DMS53 treated with DMSO at 0.1 percent for 48 hours (cell line): Measurements from ENCODE around the gene MYLK4.

Experiments
- DNase-seq: peaks from one replicate; lab custom pipeline; 2025; ENCODE audit not compliant: unreplicated experiment; lab: John Stamatoyannopoulos, UW

Gene MYLK4

DNA sequence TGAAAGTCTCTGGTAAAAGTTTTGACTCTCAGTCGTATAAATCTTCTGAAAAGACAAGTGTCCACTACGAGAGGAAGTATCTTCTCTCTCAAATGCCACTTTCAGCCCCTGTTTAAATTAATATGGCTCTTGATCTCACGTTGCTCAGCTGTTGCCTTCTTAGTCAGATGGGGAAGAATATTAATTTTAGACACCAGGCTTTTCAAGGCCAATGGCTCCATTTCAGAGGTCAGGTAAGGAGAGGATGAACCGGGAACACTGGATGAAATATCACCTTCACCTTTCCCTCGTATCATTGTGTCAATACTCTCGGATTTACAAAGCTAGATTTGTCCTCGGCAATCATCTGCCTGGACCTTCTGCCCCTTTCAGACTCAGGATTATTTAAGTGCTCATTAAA is at the start of gene MYLK4:
MYLK4 (minus strand) TSS at position 91 of the 400 bp plus-strand sequence. CDS start 1,628 bp downstream, outside the sequence.
- DNase-seq = no peak

- no peak for DNase-seq
These were observed 49.3 kb upstream of the MYLK4 start for GRCh38 chr6:2799936-2800527.

DNA sequence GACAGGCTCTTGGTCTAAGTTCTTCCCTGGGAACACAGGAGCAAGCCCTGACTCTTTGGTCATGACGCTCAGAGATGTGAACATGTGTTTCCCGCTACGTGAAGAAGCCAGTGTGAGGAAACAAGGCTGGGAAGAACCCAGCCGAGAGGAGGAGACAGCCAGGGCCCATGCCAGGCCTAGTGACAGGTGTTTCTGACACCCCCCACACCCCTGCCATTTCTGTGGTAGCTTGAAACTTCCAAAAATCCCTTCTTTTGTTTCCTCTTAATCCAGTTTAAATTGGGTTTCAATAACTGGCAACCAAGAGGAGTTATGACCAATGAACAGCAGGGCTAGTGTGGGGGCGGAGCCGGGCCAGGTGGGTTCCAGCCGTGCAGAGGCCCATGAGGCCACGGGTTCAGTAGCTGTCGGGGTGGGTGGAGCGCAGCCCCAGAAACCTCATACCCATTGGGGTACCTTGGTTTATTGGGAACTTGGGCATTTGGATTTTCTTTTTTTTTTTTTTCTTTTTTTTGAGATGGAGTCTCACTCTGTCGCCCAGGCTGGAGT is 47.9 kb upstream of the MYLK4 start:
- DNase-seq = no peak

GRCh38 chr6:2797564-2798031 is 46.9 kb upstream of the MYLK4 start:
- no peak for DNase-seq

DNA sequence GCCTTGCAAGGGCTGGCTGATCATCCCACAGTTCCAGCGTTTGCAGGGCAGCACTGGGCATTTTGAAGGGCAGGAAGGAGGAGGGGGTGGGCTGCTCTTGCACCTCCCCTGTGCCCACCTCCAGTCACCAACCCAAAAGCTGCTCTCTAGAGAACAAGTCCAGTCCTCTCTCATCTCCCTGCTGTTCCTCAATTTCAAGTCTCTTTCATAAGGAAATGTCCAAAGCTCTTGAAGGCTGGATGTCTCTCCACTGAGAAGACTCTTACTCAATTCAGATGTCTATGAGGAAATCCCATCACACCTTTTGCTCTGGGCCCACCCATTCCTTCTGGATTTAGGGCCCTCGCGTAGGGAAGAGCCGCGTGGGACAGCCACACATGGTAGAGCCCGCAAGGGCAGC is 46.1 kb upstream of the MYLK4 start:
- DNase-seq = no peak

DNA sequence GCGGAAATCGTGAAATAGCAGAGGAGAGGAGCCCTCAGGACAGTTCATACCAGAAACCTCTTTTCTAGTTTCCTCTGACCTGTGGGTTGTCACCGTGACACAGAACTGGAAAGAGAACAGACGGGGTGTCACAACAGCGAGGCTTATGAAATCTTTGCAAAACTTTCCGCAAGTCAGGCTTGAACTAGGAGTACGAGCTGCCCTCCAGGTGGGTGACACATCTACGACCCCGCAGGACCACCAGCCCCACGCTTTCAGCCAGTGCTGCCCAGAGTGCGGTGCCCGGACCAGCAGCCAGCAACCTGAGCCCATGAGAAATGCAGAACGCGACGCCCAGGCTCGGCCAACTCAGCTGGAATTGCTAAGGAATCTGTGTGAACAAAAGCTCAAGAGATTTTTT is 45.2 kb upstream of the MYLK4 start:
- DNase-seq = no peak

DNA sequence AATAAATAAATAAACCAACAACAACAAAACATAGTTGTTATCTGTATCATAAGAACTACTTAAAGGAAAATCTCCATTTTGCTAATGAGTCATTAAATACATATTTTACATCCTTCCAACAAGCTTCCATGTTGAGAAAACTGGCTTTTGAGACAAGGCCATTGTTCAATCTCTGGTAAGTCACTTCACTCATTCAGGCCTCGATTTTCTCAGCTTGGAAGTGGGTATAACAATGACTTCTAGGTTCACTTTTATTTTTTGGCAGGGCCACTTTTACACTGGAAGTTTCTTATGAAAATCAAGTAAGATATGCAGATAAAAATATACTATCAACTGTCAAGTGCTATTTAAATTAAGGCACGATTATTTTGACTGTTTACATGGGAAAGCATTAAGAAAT is 44.4 kb upstream of the MYLK4 start:
- DNase-seq = no peak

- no peak for DNase-seq
These were observed 43.5 kb upstream of the MYLK4 start for GRCh38 chr6:2794171-2794730.

DNA sequence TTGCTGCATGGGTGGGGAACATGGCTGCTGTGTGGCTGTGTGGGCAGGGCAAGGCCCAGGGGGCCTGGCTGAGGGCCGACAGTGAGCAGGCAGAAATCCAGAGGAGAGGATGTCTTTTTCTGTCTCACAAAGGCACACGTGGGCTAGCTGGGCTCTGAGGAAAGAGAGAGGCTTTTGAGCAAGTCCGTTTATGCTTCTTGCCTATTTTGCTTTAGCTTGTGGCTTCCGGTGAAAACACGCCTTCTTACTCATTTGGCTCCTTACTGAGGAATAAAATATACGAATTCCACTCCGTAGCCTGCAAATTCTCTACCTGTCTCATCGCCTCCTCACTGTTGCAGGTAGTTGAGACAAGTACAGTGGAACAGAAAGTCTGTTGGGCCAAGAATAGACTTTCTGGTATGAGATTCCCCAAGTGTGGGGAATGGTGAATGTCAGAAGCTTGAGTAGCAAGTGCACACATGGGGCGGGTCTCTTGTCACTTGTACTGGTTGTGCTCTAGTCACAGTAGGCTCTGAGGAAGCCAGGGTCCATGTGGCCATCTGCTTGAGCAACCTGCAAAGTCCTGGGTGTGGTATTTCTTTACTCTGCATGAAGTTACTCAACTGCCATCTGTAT is 42.9 kb upstream of the MYLK4 start:
- DNase-seq = no peak

DNA sequence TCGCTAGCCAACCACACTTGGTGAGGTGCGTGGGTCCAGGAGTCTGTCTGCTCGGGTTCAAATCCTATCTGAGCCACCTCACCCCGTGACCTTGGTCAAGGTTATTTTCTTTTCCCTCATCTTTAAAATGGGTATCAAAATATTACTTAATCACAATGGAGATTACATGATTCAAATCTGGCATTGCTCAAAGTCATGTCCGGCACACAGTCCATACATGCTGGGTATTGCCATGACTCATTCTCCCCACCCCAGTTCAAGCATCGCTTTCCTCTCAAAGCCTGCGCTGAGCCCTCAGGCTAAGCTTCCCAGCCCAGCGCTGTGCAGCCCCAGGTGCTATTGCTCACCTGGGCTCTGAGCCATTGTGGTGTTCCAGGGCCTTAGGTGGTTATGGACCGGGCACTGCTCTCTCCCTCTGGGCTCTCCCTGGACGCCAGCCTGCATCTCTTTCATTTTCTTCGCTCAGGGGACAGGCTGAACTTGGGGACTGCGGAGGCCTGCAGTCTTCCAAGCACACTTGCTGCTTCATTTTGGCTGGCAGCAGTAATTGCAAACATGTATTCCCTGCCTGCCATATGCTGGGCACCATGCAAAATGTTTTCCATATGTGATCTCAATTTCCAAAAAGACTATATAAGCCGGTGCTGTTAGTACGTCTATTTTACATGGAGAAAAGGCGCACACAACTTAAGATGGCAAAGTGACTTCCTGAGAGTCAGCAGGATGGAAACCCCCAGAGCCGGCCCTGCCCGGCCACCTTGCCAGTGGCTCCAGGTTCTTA is 41.8 kb upstream of the MYLK4 start:
- no peak for DNase-seq

- no peak for DNase-seq
These were observed 40.8 kb upstream of the MYLK4 start for GRCh38 chr6:2791450-2791974.

DNA sequence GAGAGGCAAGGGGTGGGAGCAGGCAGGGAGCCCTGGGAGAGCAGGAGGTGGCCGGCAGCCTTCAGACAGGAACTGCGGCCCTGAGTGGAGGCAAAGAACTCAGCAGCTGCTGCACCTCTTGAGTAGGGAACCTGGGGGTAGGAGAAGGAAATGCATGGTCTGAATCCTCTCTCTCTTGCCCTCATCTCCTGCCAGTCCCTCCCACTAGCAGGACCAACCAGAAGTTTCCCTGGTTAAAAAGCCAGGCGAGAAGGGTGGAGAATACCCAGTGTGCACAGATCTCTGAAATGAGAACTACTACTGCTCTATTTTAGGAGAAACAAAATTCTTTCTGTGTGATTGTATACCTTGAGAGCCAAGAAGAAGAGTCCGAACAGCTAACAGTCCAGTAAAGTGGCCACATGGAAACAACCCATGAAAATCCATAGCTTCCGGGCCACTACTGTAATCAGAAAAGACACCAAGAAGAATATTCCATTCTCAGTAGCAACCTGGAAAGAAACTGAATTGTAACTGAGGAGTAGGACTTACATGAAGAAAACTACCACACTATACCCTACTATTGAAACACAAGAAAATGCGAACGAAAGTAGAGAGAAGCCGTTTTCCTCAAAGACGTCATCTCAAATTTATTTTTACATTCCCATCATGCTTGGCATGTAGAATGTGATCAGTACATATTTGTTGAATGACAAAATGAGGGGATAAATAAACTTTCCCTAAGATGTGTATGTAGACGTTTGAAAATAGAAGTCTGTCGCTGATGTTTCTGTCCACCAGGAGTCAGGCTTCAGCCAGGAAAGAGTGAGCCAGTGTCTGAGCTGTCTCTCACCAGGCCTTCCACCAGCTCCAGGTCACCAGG is 40.1 kb upstream of the MYLK4 start:
- peak; percentile 67 for DNase-seq

- no peak for DNase-seq
These were observed 35.5 kb upstream of the MYLK4 start for GRCh38 chr6:2786269-2786668.

DNA sequence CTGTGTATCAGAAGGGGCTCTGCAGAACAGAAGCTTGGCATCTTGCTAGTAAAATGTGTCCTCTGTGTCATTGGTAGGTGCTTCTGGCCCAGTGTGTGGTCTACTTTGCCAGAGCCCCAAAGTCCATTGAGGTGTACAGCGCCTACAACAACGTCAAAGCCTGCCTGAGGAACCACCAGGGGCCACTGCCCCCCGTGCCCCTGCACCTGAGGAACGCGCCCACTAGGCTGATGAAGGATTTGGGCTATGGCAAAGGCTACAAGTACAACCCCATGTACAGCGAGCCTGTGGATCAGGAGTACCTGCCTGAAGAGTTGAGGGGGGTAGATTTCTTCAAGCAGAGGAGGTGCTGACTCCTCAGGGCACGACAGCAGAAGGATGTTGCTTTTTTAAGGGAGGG is 34.2 kb upstream of the MYLK4 start:
- no peak for DNase-seq

DNA sequence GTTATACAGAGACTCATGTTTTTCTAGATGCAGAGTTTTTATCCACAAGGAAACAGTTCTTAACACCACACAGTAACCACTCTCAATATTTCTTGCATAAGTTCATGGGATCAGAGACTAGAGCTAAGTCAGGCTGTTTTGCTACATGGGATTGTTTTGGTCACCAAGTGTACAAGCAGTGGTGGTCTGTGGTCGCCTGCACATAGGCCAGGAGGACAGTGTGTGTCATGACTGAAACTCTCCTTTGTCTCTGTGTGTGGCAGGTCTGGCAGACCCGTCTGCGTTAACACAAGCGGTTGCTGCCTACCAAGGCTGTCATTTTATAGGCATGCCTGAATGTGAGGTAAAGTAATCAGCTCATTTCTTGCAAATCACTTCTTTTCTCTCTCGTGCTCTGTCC is 33.3 kb upstream of the MYLK4 start:
- no peak for DNase-seq

GRCh38 chr6:2783188-2783963 is 32.7 kb upstream of the MYLK4 start:
- DNase-seq = no peak

- no peak for DNase-seq
These were observed 32.1 kb upstream of the MYLK4 start for GRCh38 chr6:2782825-2783187.

GRCh38 chr6:2782356-2782708 is 31.6 kb upstream of the MYLK4 start:
- DNase-seq = no peak

GRCh38 chr6:2781685-2782355 is 31.1 kb upstream of the MYLK4 start:
- no peak for DNase-seq
